ENCODE measurements around the gene SLC35F3. TPM values are rescaled to one million over a fixed set of nuclear protein-coding genes. Genes with fewer than 3 reads are reported as not detected.

SLC35F3 gene
- total and polyA plus RNA-seq, 8 donors, result 1.4 to 7.1 (median 2.5) TPM

DNA sequence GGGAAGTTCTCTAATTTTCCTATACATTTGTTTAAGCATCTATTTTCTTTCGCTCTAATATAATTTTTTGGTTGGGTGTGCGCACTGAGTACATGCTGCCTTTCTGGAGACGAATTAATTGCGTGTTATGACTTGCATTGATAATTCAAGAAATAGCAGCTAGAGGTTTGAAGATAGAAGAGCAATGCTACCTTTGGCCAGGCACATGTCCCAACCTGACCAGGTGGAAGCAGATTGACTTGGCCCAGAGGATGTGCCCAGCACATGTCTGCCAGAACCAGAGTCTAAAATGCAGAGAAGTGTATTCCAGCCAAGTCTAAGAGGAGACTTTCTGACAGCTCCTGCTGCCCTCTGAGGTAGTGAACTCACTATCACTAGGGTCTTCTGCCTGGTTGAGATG lies 114.3 kb downstream of the SLC35F3 start:
- Histone ChIP-seq H3K27me3 (no peaks in the 10 kb centered on the region), H3K4me3 (no peak overlapping the region), H3K36me3 (no peaks in the 10 kb centered on the region), H3K9me3 (no peaks in the 10 kb centered on the region), H3K27ac (no peak overlapping the region), H3K4me1 (no peaks in the 10 kb centered on the region)
- intact Hi-C loops (cut with DNase I), result no loop called here
- FAIRE-seq, result no peak
- TF ChIP-seq, protein P1, sequence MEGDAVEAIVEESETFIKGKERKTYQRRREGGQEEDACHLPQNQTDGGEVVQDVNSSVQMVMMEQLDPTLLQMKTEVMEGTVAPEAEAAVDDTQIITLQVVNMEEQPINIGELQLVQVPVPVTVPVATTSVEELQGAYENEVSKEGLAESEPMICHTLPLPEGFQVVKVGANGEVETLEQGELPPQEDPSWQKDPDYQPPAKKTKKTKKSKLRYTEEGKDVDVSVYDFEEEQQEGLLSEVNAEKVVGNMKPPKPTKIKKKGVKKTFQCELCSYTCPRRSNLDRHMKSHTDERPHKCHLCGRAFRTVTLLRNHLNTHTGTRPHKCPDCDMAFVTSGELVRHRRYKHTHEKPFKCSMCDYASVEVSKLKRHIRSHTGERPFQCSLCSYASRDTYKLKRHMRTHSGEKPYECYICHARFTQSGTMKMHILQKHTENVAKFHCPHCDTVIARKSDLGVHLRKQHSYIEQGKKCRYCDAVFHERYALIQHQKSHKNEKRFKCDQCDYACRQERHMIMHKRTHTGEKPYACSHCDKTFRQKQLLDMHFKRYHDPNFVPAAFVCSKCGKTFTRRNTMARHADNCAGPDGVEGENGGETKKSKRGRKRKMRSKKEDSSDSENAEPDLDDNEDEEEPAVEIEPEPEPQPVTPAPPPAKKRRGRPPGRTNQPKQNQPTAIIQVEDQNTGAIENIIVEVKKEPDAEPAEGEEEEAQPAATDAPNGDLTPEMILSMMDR (IDR thresholded peaks at IDR 0.05), result no peak
- ATAC-seq, result no peak
- DNase-seq, result no peak
- 86 to 94% methylated on average over 4 of the region's 4 CpGs for WGBS, 2 donors

DNA sequence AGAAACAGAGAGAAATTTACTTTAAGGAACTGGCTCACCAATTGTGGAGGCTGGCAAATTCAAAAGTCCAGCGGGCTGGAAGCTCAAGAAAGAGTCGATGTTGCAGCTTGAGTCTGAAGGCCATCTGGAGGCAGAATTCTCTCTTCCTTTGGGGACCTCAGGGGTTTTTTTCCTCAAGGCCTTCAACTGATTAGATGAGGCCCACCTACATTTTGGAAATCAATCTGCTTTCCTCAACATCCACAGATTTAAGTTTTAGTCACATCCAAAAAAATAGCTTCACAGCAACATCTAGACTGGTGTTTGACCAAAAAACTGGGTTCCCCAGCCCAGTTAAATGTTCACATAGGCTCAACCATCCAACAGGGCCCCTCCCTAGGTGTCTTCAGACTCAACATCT lies 114.9 kb downstream of the SLC35F3 start:
- no peak overlapping the region for H3K4me3 ChIP-seq
- TF ChIP-seq, protein P1 (IDR thresholded peaks at IDR 0.05), result no peak
- no peaks in the 10 kb centered on the region for H3K4me1 ChIP-seq
- no peak for FAIRE-seq
- no peaks in the 10 kb centered on the region for H3K9me3 ChIP-seq
- no peak for ATAC-seq
- WGBS, 2 donors, result 91 to 97% methylated on average over 2 of the region's 2 CpGs
- DNase-seq, result no peak
- intact Hi-C loops (cut with DNase I), result no loop called here
- H3K27me3 ChIP-seq, result no peaks in the 10 kb centered on the region
- H3K27ac ChIP-seq, result no peak overlapping the region
- no peaks in the 10 kb centered on the region for H3K36me3 ChIP-seq

DNA sequence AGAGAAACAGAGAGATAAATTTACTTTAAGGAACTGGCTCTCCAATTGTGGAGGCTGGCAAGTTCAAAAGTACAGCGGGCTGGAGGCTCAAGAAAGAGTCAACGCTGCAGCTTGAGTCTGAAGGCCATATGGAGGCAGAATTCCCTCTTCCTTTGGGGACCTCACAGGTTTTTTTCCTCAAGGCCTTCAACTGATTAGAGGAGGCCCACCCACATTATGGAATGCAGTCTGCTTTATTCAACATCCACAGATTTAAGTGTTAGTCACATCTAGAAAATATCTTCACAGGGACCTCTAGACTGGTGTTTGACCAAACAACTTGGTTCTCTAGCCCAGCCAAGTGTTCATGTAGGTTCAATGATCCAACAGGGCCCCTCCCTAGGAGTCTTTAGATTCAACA lies 117.8 kb downstream of the SLC35F3 start:
- Histone ChIP-seq H3K36me3 (no peaks in the 10 kb centered on the region), H3K27me3 (no peaks in the 10 kb centered on the region), H3K9me3 (no peaks in the 10 kb centered on the region), H3K4me1 (no peaks in the 10 kb centered on the region), H3K4me3 (no peak overlapping the region), H3K27ac (no peak overlapping the region)
- TF ChIP-seq, protein P1 (IDR thresholded peaks at IDR 0.05), result no peak
- DNase-seq (no peak), FAIRE-seq (no peak), ATAC-seq (no peak)
- 82 to 92% methylated on average over 2 of the region's 2 CpGs for WGBS, 2 donors
- intact Hi-C loops (cut with DNase I), result no loop called here

DNA sequence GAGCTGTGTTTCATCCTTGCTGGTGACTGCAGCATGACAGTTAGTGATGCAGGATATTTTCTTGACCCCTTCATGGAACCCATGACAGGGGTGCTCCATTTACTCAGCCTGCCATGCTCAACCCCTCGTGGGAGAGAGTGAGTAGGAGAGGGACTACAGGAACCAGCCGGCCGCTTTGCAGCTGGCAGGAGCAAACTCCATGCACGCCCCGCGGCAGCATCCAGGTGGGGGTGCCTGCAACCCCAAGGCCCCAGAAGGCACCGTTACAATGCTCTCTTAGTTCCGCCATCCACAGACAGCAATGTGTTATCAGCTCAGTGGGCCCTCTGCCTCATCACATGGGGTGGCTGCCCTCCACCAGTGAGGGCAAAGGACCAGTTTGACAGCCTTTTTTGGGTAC lies 135.1 kb downstream of the SLC35F3 start:
- Histone ChIP-seq H3K27me3 (no peaks in the 10 kb centered on the region), H3K4me3 (no peak overlapping the region), H3K9me3 (no peaks in the 10 kb centered on the region), H3K36me3 (no peaks in the 10 kb centered on the region), H3K4me1 (no peaks in the 10 kb centered on the region), H3K27ac (no peak overlapping the region)
- ATAC-seq, result no peak
- 78 to 80% methylated on average over 8 of the region's 8 CpGs for WGBS, 2 donors
- intact Hi-C loops (cut with DNase I), result no loop called here
- TF ChIP-seq, protein P1 (IDR thresholded peaks at IDR 0.05), result no peak
- no peak for DNase-seq
- FAIRE-seq, result no peak

DNA sequence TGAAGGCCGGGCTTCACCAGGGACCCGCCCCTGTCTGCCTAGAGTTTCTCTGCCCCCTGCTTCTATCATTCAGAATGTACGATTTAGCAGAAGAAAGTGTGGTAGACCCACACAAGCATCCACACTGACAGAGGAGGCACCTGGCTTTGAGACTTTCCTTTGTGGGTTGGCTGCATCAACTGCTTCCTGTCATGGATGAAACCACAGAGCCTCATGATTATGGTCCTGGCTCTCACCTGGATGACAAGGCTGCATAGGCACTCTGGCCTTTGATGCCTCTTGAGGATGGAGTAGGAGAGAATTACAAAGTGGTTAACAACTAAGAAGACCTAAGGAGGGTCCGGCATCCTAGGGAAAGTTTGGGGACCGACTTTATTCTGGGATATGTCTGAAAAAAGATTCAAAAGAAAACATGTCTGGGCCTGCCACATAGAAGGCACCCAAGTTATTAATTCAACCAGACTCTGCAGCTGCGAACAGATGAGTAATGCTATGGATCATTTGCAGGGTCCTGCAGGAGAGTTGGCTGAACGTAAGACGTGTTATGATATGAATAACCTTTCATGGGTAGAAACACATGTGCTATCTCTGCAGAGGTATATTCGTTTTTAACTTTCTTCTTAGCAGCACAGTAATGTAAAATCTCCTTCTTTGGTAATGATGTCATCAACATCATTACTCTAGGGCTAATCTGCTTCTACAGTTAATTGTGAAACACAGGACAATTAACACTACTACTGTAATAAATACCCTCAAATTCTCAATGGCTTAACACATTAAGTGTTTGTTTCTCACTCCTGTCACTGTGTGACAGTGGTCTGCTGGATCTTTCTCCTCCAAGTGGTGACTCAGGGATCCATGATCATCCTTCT lies 136.2 kb downstream of the SLC35F3 start:
- Histone ChIP-seq H3K36me3 (no peaks in the 10 kb centered on the region), H3K4me3 (no peak overlapping the region), H3K9me3 (no peaks in the 10 kb centered on the region), H3K27me3 (no peaks in the 10 kb centered on the region), H3K4me1 (no peaks in the 10 kb centered on the region), H3K27ac (no peak overlapping the region)
- intact Hi-C loops (cut with DNase I), result no loop called here
- ATAC-seq (no peak), DNase-seq (no peak), FAIRE-seq (no peak)
- 57 to 69% methylated on average over 9 of the region's 9 CpGs for WGBS, 2 donors
- TF ChIP-seq, protein P1 (IDR thresholded peaks at IDR 0.05), result no peak
